DOHH2 (cell line): ENCODE results near the gene SLCO3A1.

Source experiments
- H3F3A ChIP-seq: fragments of 200-600 bp; sonication (generic), shearing (Covaris generic); 2 replicates; pipeline ENCODE4 v1.6.0; 2016; ENCODE audit warnings: antibody characterized with exemption, mild to moderate bottlenecking; ENCODE audit not compliant: control insufficient read depth, insufficient read depth
- H3K27ac ChIP-seq: fragments of 200-600 bp; sonication (generic); 2 replicates; pipeline ENCODE4 v1.5.1; 2014; ENCODE audit warnings: low read depth, mild to moderate bottlenecking, low read length, moderate library complexity
- H3K27me3 ChIP-seq: fragments of 200-600 bp; sonication (generic); 2 replicates; pipeline ENCODE4 v1.6.1; 2014; ENCODE audit warnings: mild to moderate bottlenecking, low read length, mixed read lengths; ENCODE audit not compliant: control insufficient read depth
- H3K36me3 ChIP-seq: fragments of 200-600 bp; sonication (generic); 2 replicates; pipeline ENCODE4 v1.6.1; 2014; ENCODE audit warnings: mild to moderate bottlenecking, low read length, moderate library complexity, mixed read lengths; ENCODE audit not compliant: control insufficient read depth
- H3K4me1 ChIP-seq: fragments of 200-600 bp; sonication (generic); 2 replicates; pipeline ENCODE4 v1.6.1; 2014; ENCODE audit warnings: mild to moderate bottlenecking, low read length, mixed read lengths; ENCODE audit not compliant: control insufficient read depth
- H3K4me2 ChIP-seq: fragments of 200-600 bp; sonication (generic); 2 replicates; pipeline ENCODE4 v1.6.0; 2014; ENCODE audit warnings: mild to moderate bottlenecking, low read length, moderate library complexity
- H3K4me3 ChIP-seq: fragments of 200-600 bp; sonication (generic); 2 replicates; pipeline ENCODE4 v1.5.1; 2014; ENCODE audit warnings: mild to moderate bottlenecking, low read length, mixed read lengths
- H3K79me2 ChIP-seq: fragments of 200-600 bp; sonication (generic); 2 replicates; pipeline ENCODE4 v1.6.1; 2014; ENCODE audit warnings: mild to moderate bottlenecking, low read length, mixed read lengths; ENCODE audit not compliant: control insufficient read depth
- H3K9me2 ChIP-seq: fragments of 200-600 bp; sonication (generic); replicated peaks from 2 replicates; pipeline ENCODE4 v1.6.1; 2014; ENCODE audit warnings: mild to moderate bottlenecking, low read length, mixed read lengths; ENCODE audit not compliant: control insufficient read depth
- H3K9me3 ChIP-seq: fragments of 200-600 bp; sonication (generic); 2 replicates; pipeline ENCODE4 v1.6.1; 2014; ENCODE audit warnings: antibody characterized with exemption, low read length, mixed read lengths; ENCODE audit not compliant: control insufficient read depth, insufficient read depth
- H4K20me1 ChIP-seq: fragments of 200-600 bp; sonication (generic); 2 replicates; pipeline ENCODE4 v1.6.0; 2014; ENCODE audit warnings: low read depth, mild to moderate bottlenecking, antibody characterized with exemption, low read length, moderate library complexity; ENCODE audit not compliant: control insufficient read depth, insufficient read depth
- EZH2phosphoT487 ChIP-seq: fragments of 200-600 bp; sonication (generic); IDR thresholded peaks from 2 replicates; pipeline ENCODE4 v1.6.1; 2017; ENCODE audit warnings: borderline replicate concordance, mild to moderate bottlenecking, antibody characterized with exemption, low read length, moderate library complexity, mixed read lengths
- TF ChIP-seq, protein P1 (sequence below): fragments of 200-600 bp; sonication (generic); IDR thresholded peaks from one replicate; pipeline ENCODE4 v1.5.1; 2014; ENCODE audit warnings: antibody characterized with exemption, mild to moderate bottlenecking, low read depth, low read length; ENCODE audit not compliant: poor library complexity, severe bottlenecking

SLCO3A1 gene

DNA sequence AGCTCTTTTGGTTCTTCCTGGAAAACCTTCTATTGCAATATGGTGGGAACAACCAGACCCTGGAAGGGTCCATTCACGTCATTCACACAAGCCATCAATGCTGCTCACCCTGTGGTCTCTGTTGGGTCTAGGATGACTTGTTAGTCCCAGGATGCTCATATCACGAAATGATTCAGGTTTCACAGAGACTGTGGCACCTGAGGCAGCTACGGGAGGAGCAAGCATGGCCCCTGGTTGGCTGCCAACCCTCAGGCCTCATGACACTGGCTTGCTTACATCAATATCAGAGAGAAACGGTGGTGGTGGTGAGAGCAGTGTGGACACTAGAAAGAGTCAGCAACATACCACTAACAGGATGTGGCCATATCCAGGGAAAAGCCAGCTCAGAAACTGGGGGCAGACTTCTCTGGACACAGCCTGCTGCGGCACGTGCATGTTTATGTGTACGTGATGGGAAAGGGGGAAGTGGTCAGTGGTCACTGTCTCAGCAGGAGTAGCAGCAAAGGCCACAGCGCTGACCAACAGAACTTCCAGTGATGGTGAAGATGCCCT, 331.2 kb downstream of the SLCO3A1 start:
- H3K9me2 ChIP-seq: no peaks in the 10 kb centered on the region
- H3K4me1 ChIP-seq: no peaks in the 10 kb centered on the region
- no peaks in the 10 kb centered on the region for H3K27me3 ChIP-seq
- H4K20me1 ChIP-seq: no peaks in the 10 kb centered on the region
- H3K4me2 ChIP-seq: no peak overlapping the region
- H3K36me3 ChIP-seq: no peaks in the 10 kb centered on the region
- H3K79me2 ChIP-seq: no peaks in the 10 kb centered on the region
- no peak overlapping the region for H3K27ac ChIP-seq
- TF ChIP-seq EZH2phosphoT487: no peak
- TF ChIP-seq, protein P1, sequence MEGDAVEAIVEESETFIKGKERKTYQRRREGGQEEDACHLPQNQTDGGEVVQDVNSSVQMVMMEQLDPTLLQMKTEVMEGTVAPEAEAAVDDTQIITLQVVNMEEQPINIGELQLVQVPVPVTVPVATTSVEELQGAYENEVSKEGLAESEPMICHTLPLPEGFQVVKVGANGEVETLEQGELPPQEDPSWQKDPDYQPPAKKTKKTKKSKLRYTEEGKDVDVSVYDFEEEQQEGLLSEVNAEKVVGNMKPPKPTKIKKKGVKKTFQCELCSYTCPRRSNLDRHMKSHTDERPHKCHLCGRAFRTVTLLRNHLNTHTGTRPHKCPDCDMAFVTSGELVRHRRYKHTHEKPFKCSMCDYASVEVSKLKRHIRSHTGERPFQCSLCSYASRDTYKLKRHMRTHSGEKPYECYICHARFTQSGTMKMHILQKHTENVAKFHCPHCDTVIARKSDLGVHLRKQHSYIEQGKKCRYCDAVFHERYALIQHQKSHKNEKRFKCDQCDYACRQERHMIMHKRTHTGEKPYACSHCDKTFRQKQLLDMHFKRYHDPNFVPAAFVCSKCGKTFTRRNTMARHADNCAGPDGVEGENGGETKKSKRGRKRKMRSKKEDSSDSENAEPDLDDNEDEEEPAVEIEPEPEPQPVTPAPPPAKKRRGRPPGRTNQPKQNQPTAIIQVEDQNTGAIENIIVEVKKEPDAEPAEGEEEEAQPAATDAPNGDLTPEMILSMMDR: no peak
- no peak overlapping the region for H3K4me3 ChIP-seq
- H3F3A ChIP-seq: no peaks in the 10 kb centered on the region
- H3K9me3 ChIP-seq: no peaks in the 10 kb centered on the region

DNA sequence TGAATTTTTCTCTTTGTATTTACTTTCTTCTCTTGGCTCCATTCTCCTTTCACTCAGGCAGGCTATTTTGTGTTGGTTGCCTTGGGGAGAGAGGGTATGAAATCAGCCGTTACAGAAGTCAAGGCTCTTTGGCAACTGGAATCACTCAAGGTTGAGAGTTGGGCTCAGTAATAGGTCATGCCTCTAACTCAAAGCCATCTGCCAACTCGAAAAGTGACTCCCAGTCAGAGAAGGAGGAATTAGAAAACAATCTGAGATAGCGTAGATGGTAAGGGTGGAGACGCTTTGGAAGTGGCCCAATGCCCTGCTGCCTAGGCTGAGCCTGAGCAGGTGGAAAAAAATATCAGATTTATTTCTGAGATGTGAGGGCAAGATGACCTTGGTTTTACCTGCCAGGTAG, 334.5 kb downstream of the SLCO3A1 start:
- H3K4me2 ChIP-seq: no peak overlapping the region
- H3F3A ChIP-seq: no peaks in the 10 kb centered on the region
- no peaks in the 10 kb centered on the region for H3K4me1 ChIP-seq
- no peaks in the 10 kb centered on the region for H3K79me2 ChIP-seq
- H3K9me2 ChIP-seq: no peaks in the 10 kb centered on the region
- H3K27me3 ChIP-seq: no peaks in the 10 kb centered on the region
- no peak for TF ChIP-seq EZH2phosphoT487
- TF ChIP-seq, protein P1: no peak
- no peaks in the 10 kb centered on the region for H3K36me3 ChIP-seq
- H3K4me3 ChIP-seq: no peak overlapping the region
- no peak overlapping the region for H3K27ac ChIP-seq
- H4K20me1 ChIP-seq: no peaks in the 10 kb centered on the region
- H3K9me3 ChIP-seq: no peaks in the 10 kb centered on the region

DNA sequence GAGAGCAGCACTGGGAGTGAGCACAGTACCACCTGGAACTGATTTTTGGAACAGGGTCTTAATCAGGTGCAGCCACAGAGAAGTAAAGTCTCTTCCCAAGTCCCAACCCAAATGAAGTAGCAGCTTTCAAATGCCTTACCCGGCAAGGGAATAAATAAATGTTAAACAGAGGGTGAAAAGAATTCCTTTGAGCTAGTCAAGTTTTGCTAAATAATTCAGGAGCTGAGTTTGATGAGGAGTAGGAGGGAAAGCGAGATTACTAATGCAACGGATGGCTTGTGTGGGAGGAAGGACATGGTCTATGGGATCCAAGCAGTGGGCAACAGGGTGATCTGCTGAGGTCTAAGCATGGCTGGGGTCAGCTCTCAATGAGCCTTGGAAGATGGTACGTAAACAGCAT, 335.7 kb downstream of the SLCO3A1 start:
- Histone ChIP-seq H3K27ac (no peak overlapping the region), H3F3A (no peaks in the 10 kb centered on the region), H3K27me3 (no peaks in the 10 kb centered on the region), H3K9me3 (no peaks in the 10 kb centered on the region), H3K79me2 (no peaks in the 10 kb centered on the region), H4K20me1 (no peaks in the 10 kb centered on the region), H3K36me3 (no peaks in the 10 kb centered on the region), H3K4me2 (no peak overlapping the region), H3K4me1 (no peaks in the 10 kb centered on the region), H3K4me3 (no peak overlapping the region), H3K9me2 (no peaks in the 10 kb centered on the region)
- no peak for TF ChIP-seq EZH2phosphoT487
- TF ChIP-seq, protein P1: no peak

DNA sequence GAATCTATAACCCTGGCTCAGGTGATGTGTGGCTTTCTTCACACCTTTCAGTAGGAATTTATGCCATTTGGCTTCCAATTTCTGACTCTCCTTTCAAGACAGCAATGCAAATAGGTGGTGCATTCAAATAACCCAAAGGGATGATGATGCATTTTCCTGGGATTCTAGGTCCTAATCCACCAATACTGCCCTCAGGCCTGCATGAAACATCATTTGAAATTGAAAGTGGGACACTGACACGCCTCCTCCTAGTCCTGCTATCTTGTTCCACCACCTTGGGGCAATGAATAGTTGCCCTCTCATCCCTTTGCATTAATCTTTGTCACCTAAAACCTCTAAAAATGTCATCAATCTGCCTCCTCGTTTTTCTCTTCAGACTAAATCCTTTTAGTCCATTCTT, 341.7 kb downstream of the SLCO3A1 start:
- H3F3A ChIP-seq: no peaks in the 10 kb centered on the region
- no peaks in the 10 kb centered on the region for H3K36me3 ChIP-seq
- no peaks in the 10 kb centered on the region for H3K9me3 ChIP-seq
- H3K27me3 ChIP-seq: no peaks in the 10 kb centered on the region
- H3K4me1 ChIP-seq: no peaks in the 10 kb centered on the region
- no peaks in the 10 kb centered on the region for H3K9me2 ChIP-seq
- H3K79me2 ChIP-seq: no peaks in the 10 kb centered on the region
- no peak overlapping the region for H3K4me3 ChIP-seq
- no peak overlapping the region for H3K4me2 ChIP-seq
- H3K27ac ChIP-seq: no peak overlapping the region
- no peaks in the 10 kb centered on the region for H4K20me1 ChIP-seq
- TF ChIP-seq, protein P1: no peak
- TF ChIP-seq EZH2phosphoT487: no peak
